Mesenchymal stem cell (in vitro differentiated cells and primary cell): ENCODE results near the gene SETD2.

ENCODE experiments used
- DNase-seq: peaks from one replicate; pipeline ENCODE4 v3.0.0-alpha.2; 2013
- H2AFZ ChIP-seq: one replicate; pipeline ENCODE4 v1.6.1; 2013; ENCODE audit warnings: low read depth, mild to moderate bottlenecking, control low read depth, inconsistent platforms, low read length, moderate library complexity
- H2AK5ac ChIP-seq: 2 replicates; pipeline ENCODE4 v1.6.1; 2013; ENCODE audit warnings: low read length, moderate library complexity, mild to moderate bottlenecking, inconsistent platforms; ENCODE audit not compliant: severe bottlenecking
- H2BK120ac ChIP-seq: one replicate; pipeline ENCODE4 v1.6.1; 2013; ENCODE audit warnings: low read depth, mild to moderate bottlenecking, inconsistent platforms, low read length, moderate library complexity
- H2BK12ac ChIP-seq, 2 experiments: one replicate each; pipeline ENCODE4 v1.6.1; 2013; ENCODE audit warnings: inconsistent platforms in 2 of 2, low read length in 2 of 2, mild to moderate bottlenecking in 2 of 2, moderate library complexity in 2 of 2, control low read depth in 1 of 2
- H2BK15ac ChIP-seq: one replicate; pipeline ENCODE4 v1.6.1; 2013; ENCODE audit warnings: mild to moderate bottlenecking, low read depth, inconsistent platforms; ENCODE audit not compliant: poor library complexity, severe bottlenecking
- H2BK5ac ChIP-seq: 2 replicates; pipeline ENCODE4 v1.6.1; 2013; ENCODE audit warnings: low read depth, mild to moderate bottlenecking, low read length, control low read depth, inconsistent platforms; ENCODE audit not compliant: poor library complexity, severe bottlenecking
- H3K14ac ChIP-seq, 2 experiments: one replicate each; pipeline ENCODE4 v1.6.1; 2013; ENCODE audit warnings: inconsistent platforms in 2 of 2, low read length in 2 of 2, control low read depth in 1 of 2, mild to moderate bottlenecking in 1 of 2, moderate library complexity in 1 of 2
- H3K18ac ChIP-seq, 2 experiments: one replicate each; pipeline ENCODE4 v1.6.1; 2013; ENCODE audit warnings: inconsistent platforms in 2 of 2, low read length in 2 of 2, control low read depth in 1 of 2, low read depth in 1 of 2, mild to moderate bottlenecking in 1 of 2
- H3K23ac ChIP-seq, 2 experiments: one replicate each; pipeline ENCODE4 v1.6.1; 2013; ENCODE audit warnings: inconsistent platforms in 2 of 2, low read length in 2 of 2, mild to moderate bottlenecking in 2 of 2, moderate library complexity in 2 of 2, control low read depth in 1 of 2
- H3K27ac ChIP-seq: 2 replicates; pipeline ENCODE4 v1.5.1; 2013; ENCODE audit warnings: mild to moderate bottlenecking, moderate library complexity, low read length, control low read depth, inconsistent platforms; ENCODE audit not compliant: poor library complexity, severe bottlenecking
- H3K27me3 ChIP-seq, 2 experiments: 2 replicates each; pipeline versions ENCODE4 v1.6.1 to v1.7.0; 2013; ENCODE audit warnings: low read length in 2 of 2, mild to moderate bottlenecking in 2 of 2, moderate library complexity in 2 of 2, control low read depth in 1 of 2, inconsistent platforms in 1 of 2; ENCODE audit not compliant: control insufficient read depth in 1 of 2, insufficient read depth in 1 of 2
- H3K36me3 ChIP-seq, 2 experiments: 2 replicates each; pipeline versions ENCODE4 v1.6.1 to v1.7.0; 2013; ENCODE audit warnings: low read length in 2 of 2, control low read depth in 1 of 2, inconsistent platforms in 1 of 2, low read depth in 1 of 2, mild to moderate bottlenecking in 1 of 2; ENCODE audit not compliant: insufficient read depth in 2 of 2, control insufficient read depth in 1 of 2
- H3K4ac ChIP-seq, 2 experiments: one replicate each; pipeline ENCODE4 v1.6.1; 2013; ENCODE audit warnings: inconsistent platforms in 2 of 2, low read length in 2 of 2, mild to moderate bottlenecking in 2 of 2, moderate library complexity in 2 of 2, control low read depth in 1 of 2, low read depth in 1 of 2
- H3K4me1 ChIP-seq: 2 replicates; pipeline ENCODE4 v1.6.1; 2013; ENCODE audit warnings: low read depth, low read length, control low read depth; ENCODE audit not compliant: control insufficient read depth, insufficient read depth
- H3K4me2 ChIP-seq: 2 replicates; pipeline ENCODE4 v1.6.1; 2013; ENCODE audit warnings: low read length, mild to moderate bottlenecking, inconsistent platforms; ENCODE audit not compliant: poor library complexity, severe bottlenecking
- H3K4me3 ChIP-seq, 2 experiments: 2 replicates each; pipeline versions ENCODE4 v1.5.1 to v1.7.0; 2013; ENCODE audit warnings: low read length in 2 of 2, mild to moderate bottlenecking in 2 of 2, control low read depth in 1 of 2, low read depth in 1 of 2; ENCODE audit not compliant: insufficient read depth in 1 of 2
- H3K79me1 ChIP-seq: replicated peaks from 2 replicates; pipeline ENCODE4 v1.6.1; 2013; ENCODE audit warnings: mild to moderate bottlenecking, control low read depth, low read length, inconsistent platforms; ENCODE audit not compliant: poor library complexity, severe bottlenecking
- H3K9ac ChIP-seq: 2 replicates; pipeline ENCODE4 v1.7.0; 2013; ENCODE audit warnings: mild to moderate bottlenecking, low read length, moderate library complexity
- H3K9me3 ChIP-seq: 2 replicates; pipeline ENCODE4 v1.7.0; 2013; ENCODE audit warnings: mild to moderate bottlenecking, low read length; ENCODE audit not compliant: control insufficient read depth
- H4K8ac ChIP-seq: one replicate; pipeline ENCODE4 v1.6.1; 2013; ENCODE audit warnings: inconsistent platforms, mild to moderate bottlenecking, low read length, moderate library complexity
- H4K91ac ChIP-seq: one replicate; pipeline ENCODE4 v1.6.1; 2013; ENCODE audit warnings: mild to moderate bottlenecking, low read length, inconsistent platforms
- WGBS: methylation state at CpG from one replicate; pipeline ENCODE4 v1.1.7; 2013; ENCODE audit warnings: mixed read lengths; 5-methylcytosine and 5-hydroxymethylcytosine counted together

SETD2 gene

DNA sequence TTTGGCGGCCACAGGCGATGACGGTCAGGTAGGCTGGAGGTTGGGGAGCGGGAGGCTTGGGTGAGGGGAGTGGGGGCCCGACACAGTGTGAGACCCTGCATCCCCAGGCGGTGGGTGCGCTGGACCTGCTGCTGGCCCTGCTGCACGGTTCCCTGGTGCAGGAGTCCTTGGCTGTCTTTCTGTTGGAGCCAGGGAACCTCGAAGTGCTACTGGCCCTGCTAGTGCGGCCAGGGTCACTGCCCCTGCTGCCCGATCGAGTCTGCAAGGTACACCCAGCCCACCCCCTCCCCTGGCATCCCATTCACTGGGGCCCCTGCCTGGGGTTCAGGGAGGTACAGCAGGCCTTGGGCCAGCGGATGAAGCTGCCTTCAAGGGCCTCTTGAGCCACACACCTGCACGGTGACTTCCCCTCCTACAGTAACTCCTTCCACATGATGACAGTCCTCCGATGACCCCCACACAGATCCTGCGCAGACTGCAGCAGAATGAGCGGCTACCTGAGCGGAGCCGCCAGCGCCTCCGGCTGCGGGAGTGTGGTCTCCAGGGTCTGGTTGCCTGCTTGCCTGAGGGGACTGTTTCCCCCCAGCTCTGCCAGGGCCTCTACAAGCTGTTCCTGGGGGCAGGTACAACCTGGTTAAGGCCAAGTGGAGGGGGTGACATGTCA is 164.9 kb downstream of the SETD2 start:
- H2AFZ ChIP-seq, result no peak overlapping the region
- WGBS, result 88% methylated on average over 22 of the region's 22 CpGs

GRCh38 chr3:46998121-46998851 is 165.6 kb downstream of the SETD2 start:
- Histone ChIP-seq H3K36me3 (peaks cover 0 to 41% of the 10 kb centered on the region in 2 experiments), H3K4ac (no peak overlapping the region), H2AK5ac (no peak overlapping the region), H3K9ac (no peak overlapping the region), H2BK15ac (no peak overlapping the region), H3K4me3 (no peak overlapping the region), H2AFZ (no peak overlapping the region), H3K9me3 (no peaks in the 10 kb centered on the region), H3K14ac (no peak overlapping the region), H2BK12ac (no peak overlapping the region), H3K27ac (no peak overlapping the region), H2BK120ac (no peak overlapping the region), H3K23ac (no peak overlapping the region), H4K91ac (no peak overlapping the region), H2BK5ac (no peak overlapping the region), H3K18ac (no peak overlapping the region), H3K4me1 (peaks cover 15% of the 10 kb centered on the region), H3K4me2 (no peak overlapping the region), H3K27me3 (no peaks in the 10 kb centered on the region), H3K79me1 (no peaks in the 10 kb centered on the region), H4K8ac (no peak overlapping the region)
- DNase-seq, result peak; percentile 33
- WGBS, result 59% methylated on average over 27 of the region's 27 CpGs

More for the DNA sequence above, 164.9 kb downstream of the SETD2 start:
- H4K91ac ChIP-seq, result no peak overlapping the region
- H3K18ac ChIP-seq, result no peak overlapping the region
- peak overlapping the region; percentile 4 for H4K8ac ChIP-seq
- no peak overlapping the region for H3K9ac ChIP-seq
- H3K9me3 ChIP-seq, result no peaks in the 10 kb centered on the region
- no peak overlapping the region for H2AK5ac ChIP-seq
- H3K4ac ChIP-seq, result no peak overlapping the region
- no peak overlapping the region for H2BK5ac ChIP-seq
- H2BK15ac ChIP-seq, result peak overlapping the region; percentile 56
- peaks cover 0 to 44% of the 10 kb centered on the region in 2 experiments for H3K36me3 ChIP-seq
- no peak overlapping the region for H3K4me2 ChIP-seq
- H2BK120ac ChIP-seq, result no peak overlapping the region
- H3K4me3 ChIP-seq, result no peak overlapping the region
- peaks cover 15% of the 10 kb centered on the region for H3K4me1 ChIP-seq
- H3K79me1 ChIP-seq, result no peaks in the 10 kb centered on the region
- H3K23ac ChIP-seq, result no peak overlapping the region
- H3K27ac ChIP-seq, result no peak overlapping the region
- no peaks in the 10 kb centered on the region for H3K27me3 ChIP-seq
- no peak overlapping the region for H3K14ac ChIP-seq
- no peak for DNase-seq
- H2BK12ac ChIP-seq, result no peak overlapping the region

GRCh38 chr3:46997453-46998091 is 166.3 kb downstream of the SETD2 start:
- Histone ChIP-seq H2AFZ (no peak overlapping the region), H3K4me1 (peaks cover 15% of the 10 kb centered on the region), H3K27me3 (no peaks in the 10 kb centered on the region), H4K91ac (peak overlapping the region; percentile 9), H2BK5ac (no peak overlapping the region), H3K9me3 (no peaks in the 10 kb centered on the region), H3K23ac (no peak overlapping the region), H3K4ac (no peak overlapping the region), H2AK5ac (no peak overlapping the region), H3K9ac (no peak overlapping the region), H3K18ac (no peak overlapping the region), H3K36me3 (peaks cover 0 to 35% of the 10 kb centered on the region in 2 experiments), H3K14ac (no peak overlapping the region), H3K27ac (no peak overlapping the region), H2BK120ac (no peak overlapping the region), H3K79me1 (no peaks in the 10 kb centered on the region), H3K4me2 (no peak overlapping the region), H2BK15ac (no peak overlapping the region), H3K4me3 (no peak overlapping the region), H4K8ac (no peak overlapping the region), H2BK12ac (no peak overlapping the region)
- 93% methylated on average over 13 of the region's 13 CpGs for WGBS
- no peak for DNase-seq
